Measurements from ENCODE around the gene CST11.

GRCh38 chr20:23488996-23489395 is 36.3 kb upstream of the CST11 start:
- TF ChIP-seq DPF2 (IDR thresholded peaks at IDR 0.05) = no peak
- no peak for TF ChIP-seq CTCF (IDR thresholded peaks at IDR 0.05 in 2 of 3, conservative IDR thresholded peaks at IDR 0.05 in 1 of 3; ENCODE audit: control insufficient read depth in 2 of 3, extremely low read depth in 1 of 3, insufficient read depth in 1 of 3, low read depth in 3 of 3, low read length in 3 of 3)
- no peak for TF ChIP-seq KDM1A (IDR thresholded peaks at IDR 0.05; ENCODE audit: borderline replicate concordance)
- TF ChIP-seq RFX5 (IDR thresholded peaks at IDR 0.05; ENCODE audit: low read depth, low read length) = no peak
- no peak for TF ChIP-seq BMI1 (IDR thresholded peaks at IDR 0.05; ENCODE audit: borderline replicate concordance)
- TF ChIP-seq POLR2AphosphoS5 (IDR thresholded peaks at IDR 0.05; ENCODE audit: low read length) = no peak
- no peak for TF ChIP-seq SUZ12 (IDR thresholded peaks at IDR 0.05; ENCODE audit: unreplicated experiment)
